ENCODE results near the gene CYP27A1. TPM values are rescaled to one million over a fixed set of nuclear protein-coding genes. Genes with fewer than 3 reads are reported as not detected.

CYP27A1 gene
- total RNA-seq, 1 experiment from 2014 or later: 20.9 TPM

DNA sequence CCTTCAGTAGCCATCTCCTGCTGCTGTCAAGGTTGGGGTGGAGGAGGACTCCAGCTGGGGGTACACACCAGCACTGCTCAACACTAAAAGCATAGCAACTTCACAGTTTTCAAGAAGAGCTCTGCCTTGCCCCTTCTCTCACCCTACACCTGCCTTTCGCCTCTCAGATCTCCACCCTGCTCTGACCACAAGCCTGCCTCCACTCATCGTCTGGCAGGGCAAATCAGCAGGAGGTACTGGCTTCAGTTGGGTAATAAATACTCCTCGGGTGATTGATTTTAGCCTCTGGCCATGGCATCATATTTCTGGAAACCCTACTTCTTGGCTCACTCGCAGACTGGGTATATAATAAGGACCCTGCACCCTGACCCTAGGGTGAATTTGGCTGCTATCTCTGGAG lies 52.7 kb downstream of the CYP27A1 start:
- Mint-ChIP-seq H3K27ac (ENCODE audit: unreplicated experiment) (no peak overlapping the region), H3K4me3 (ENCODE audit: unreplicated experiment) (no peak overlapping the region), H3K4me1 (ENCODE audit: low read depth, unreplicated experiment) (no peaks in the 10 kb centered on the region), H3K36me3 (ENCODE audit: insufficient read depth, unreplicated experiment) (no peaks in the 10 kb centered on the region), H3K27me3 (ENCODE audit: insufficient read depth, unreplicated experiment) (peaks cover 9% of the 10 kb centered on the region), H3K9me3 (ENCODE audit: unreplicated experiment) (peaks cover 11% of the 10 kb centered on the region)
- H3K9me3 ChIP-seq: peaks cover 3% of the 10 kb centered on the region; the same call in 1 of the 2 replicates
- no TSS peak for BruUV-seq (replicated peaks)
- H3K4me3 ChIP-seq (ENCODE audit: low read depth, low read length): no peak overlapping the region
- DNase-seq: no peak
- CTCF ChIA-PET: no interaction called here
- TF ChIP-seq, protein P1, sequence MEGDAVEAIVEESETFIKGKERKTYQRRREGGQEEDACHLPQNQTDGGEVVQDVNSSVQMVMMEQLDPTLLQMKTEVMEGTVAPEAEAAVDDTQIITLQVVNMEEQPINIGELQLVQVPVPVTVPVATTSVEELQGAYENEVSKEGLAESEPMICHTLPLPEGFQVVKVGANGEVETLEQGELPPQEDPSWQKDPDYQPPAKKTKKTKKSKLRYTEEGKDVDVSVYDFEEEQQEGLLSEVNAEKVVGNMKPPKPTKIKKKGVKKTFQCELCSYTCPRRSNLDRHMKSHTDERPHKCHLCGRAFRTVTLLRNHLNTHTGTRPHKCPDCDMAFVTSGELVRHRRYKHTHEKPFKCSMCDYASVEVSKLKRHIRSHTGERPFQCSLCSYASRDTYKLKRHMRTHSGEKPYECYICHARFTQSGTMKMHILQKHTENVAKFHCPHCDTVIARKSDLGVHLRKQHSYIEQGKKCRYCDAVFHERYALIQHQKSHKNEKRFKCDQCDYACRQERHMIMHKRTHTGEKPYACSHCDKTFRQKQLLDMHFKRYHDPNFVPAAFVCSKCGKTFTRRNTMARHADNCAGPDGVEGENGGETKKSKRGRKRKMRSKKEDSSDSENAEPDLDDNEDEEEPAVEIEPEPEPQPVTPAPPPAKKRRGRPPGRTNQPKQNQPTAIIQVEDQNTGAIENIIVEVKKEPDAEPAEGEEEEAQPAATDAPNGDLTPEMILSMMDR (IDR thresholded peaks at IDR 0.05; ENCODE audit: insufficient read depth in 1 of 2, low read depth in 1 of 2, low read length in 1 of 2, severe bottlenecking in 1 of 2, unreplicated experiment in 1 of 2): no peak
- intact Hi-C loops (cut with micrococcal nuclease; ENCODE audit: unreplicated experiment): no loop called here
- H3K27me3 ChIP-seq (replicated peaks; ENCODE audit: control insufficient read depth, insufficient read depth, low read length): peaks cover 1% of the 10 kb centered on the region; the same call in 1 of the 2 replicates
- POLR2A ChIA-PET: no interaction called here
- no peaks in the 10 kb centered on the region for H3K4me1 ChIP-seq
- H3K36me3 ChIP-seq (ENCODE audit: control insufficient read depth, insufficient read depth, low read length): no peaks in the 10 kb centered on the region

DNA sequence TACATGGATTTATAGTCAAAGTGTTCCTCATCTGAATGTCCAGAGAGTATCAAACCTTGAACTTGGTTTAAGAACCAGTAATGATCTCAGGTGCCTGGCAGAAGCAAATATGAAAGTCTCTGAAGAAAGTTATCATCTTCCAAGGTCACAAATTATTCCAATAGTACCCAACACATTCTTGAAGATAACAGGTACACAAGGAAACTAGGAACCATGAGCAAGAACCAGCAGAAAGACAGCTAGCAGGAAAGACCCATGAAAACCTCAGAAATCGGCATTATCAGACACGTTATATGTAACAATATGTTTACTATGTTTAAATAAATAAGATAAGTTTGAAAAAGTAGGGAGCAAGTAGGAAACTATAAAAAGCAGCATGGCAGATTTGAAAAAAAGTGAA lies 55.5 kb downstream of the CYP27A1 start:
- no peak for DNase-seq
- no peak overlapping the region for H3K4me3 Mint-ChIP-seq (ENCODE audit: unreplicated experiment)
- H3K36me3 ChIP-seq (ENCODE audit: control insufficient read depth, insufficient read depth, low read length): no peaks in the 10 kb centered on the region
- BruUV-seq (replicated peaks): no TSS peak
- no peak overlapping the region for H3K4me3 ChIP-seq (ENCODE audit: low read depth, low read length)
- no peaks in the 10 kb centered on the region for H3K4me1 ChIP-seq
- peaks cover 9% of the 10 kb centered on the region for H3K27me3 Mint-ChIP-seq (ENCODE audit: insufficient read depth, unreplicated experiment)
- ChIA-PET POLR2A (no interaction called here), CTCF (no interaction called here)
- intact Hi-C loops (cut with micrococcal nuclease; ENCODE audit: unreplicated experiment): no loop called here
- H3K27me3 ChIP-seq (replicated peaks; ENCODE audit: control insufficient read depth, insufficient read depth, low read length): no peaks in the 10 kb centered on the region; the same call in 1 of the 2 replicates
- H3K27ac Mint-ChIP-seq (ENCODE audit: unreplicated experiment): no peak overlapping the region
- H3K9me3 ChIP-seq: peaks cover 3% of the 10 kb centered on the region; the same call in 1 of the 2 replicates
- TF ChIP-seq, protein P1 (IDR thresholded peaks at IDR 0.05; ENCODE audit: insufficient read depth in 1 of 2, low read depth in 1 of 2, low read length in 1 of 2, severe bottlenecking in 1 of 2, unreplicated experiment in 1 of 2): no peak
- H3K36me3 Mint-ChIP-seq (ENCODE audit: insufficient read depth, unreplicated experiment): no peaks in the 10 kb centered on the region
- H3K4me1 Mint-ChIP-seq (ENCODE audit: low read depth, unreplicated experiment): no peaks in the 10 kb centered on the region
- peaks cover 11% of the 10 kb centered on the region for H3K9me3 Mint-ChIP-seq (ENCODE audit: unreplicated experiment)

- Mint-ChIP-seq H3K9me3 (ENCODE audit: unreplicated experiment) (peaks cover 11% of the 10 kb centered on the region), H3K36me3 (ENCODE audit: insufficient read depth, unreplicated experiment) (no peaks in the 10 kb centered on the region), H3K27ac (ENCODE audit: unreplicated experiment) (no peak overlapping the region), H3K4me1 (ENCODE audit: low read depth, unreplicated experiment) (no peaks in the 10 kb centered on the region), H3K27me3 (ENCODE audit: insufficient read depth, unreplicated experiment) (peaks cover 11% of the 10 kb centered on the region), H3K4me3 (ENCODE audit: unreplicated experiment) (no peak overlapping the region)
- intact Hi-C loops (cut with micrococcal nuclease; ENCODE audit: unreplicated experiment): no loop called here
- H3K36me3 ChIP-seq (ENCODE audit: control insufficient read depth, insufficient read depth, low read length): no peaks in the 10 kb centered on the region
- BruUV-seq (replicated peaks): no TSS peak
- no peak overlapping the region for H3K4me3 ChIP-seq (ENCODE audit: low read depth, low read length)
- ChIA-PET POLR2A (no interaction called here), CTCF (interaction anchor here (0.7 to 1.3 kb wide), 2 partner anchors 8 to 11 kb away, joined by 3 to 5 read pairs; no protein-coding TSS in a partner anchor)
- no peaks in the 10 kb centered on the region for H3K4me1 ChIP-seq
- no peaks in the 10 kb centered on the region for H3K27me3 ChIP-seq (replicated peaks; ENCODE audit: control insufficient read depth, insufficient read depth, low read length)
- TF ChIP-seq, protein P1 (IDR thresholded peaks at IDR 0.05; ENCODE audit: insufficient read depth in 1 of 2, low read depth in 1 of 2, low read length in 1 of 2, severe bottlenecking in 1 of 2, unreplicated experiment in 1 of 2): no peak
- peaks cover 3% of the 10 kb centered on the region; the same call in 1 of the 2 replicates for H3K9me3 ChIP-seq
- no peak for DNase-seq
Observed at GRCh38 chr2:218839430-218839829, 57.5 kb downstream of the CYP27A1 start.

Measured in Caco-2 (cell line).